Measurements from ENCODE around the gene CSTF2.

The CSTF2 gene

DNA sequence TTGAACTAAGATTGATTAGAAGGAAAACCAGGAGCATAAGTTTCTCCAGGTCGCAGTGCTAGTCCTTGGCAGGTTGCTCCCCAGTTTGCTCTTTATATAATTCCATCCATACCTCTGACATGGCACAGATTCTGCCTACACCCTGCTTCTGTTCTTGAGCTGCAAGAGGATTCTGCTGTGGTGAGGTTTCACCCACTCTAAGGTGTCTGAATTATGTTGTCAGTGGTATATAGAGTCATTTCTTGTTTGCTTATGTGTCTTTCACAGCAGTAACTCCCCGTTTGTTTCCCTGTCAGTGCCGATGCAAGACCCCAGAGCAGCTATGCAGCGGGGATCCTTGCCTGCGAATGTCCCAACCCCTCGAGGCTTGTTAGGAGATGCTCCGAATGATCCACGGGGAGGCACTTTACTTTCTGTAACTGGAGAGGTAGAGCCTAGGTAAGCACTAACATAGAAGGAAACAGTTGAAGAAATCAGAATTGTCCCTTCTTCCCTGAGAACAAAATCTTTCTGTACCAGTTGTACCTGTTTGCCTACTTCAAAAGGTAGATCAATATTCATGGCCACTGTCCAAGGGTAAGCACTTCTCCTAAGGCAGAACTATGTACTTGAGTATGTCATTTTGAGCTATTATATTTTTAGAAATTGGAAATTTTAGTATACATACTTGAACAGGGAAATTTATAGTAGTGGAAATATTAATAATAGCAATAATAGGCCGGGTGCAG, 11.2 kb downstream of the CSTF2 start:
- H3K27me3 ChIP-seq (ENCODE audit: low read depth), result no peaks in the 10 kb centered on the region
- H3K9me3 ChIP-seq, result no peaks in the 10 kb centered on the region
- H3K4me3 ChIP-seq, result no peak overlapping the region
- in situ Hi-C loops (cut with MboI; ENCODE audit: low sequenced_read_pairs), result no loop called here
- DNase-seq (ENCODE audit: low spot score in 2 of 2), result no peak
- peaks cover 74% of the 10 kb centered on the region for H3K36me3 ChIP-seq (replicated peaks)
- H3K4me1 ChIP-seq, result no peaks in the 10 kb centered on the region

DNA sequence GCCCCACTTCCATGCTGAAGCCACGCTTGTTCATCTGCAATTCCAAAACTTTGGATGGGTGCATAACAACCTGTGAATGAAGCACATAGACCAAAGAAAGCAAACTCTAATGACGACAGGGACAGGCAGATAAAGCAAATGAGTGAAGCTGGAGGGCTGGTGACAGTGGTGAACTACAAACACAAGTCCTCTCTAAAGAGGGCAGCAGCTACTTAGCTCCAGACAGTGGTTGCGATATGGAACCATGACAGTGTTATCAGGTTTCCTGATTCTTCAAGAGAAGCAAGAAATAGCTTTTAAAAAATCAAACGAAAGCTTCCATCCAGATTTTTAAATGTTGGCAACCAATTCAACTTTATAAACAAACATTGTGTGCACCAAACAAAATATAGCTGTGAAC, 30.1 kb downstream of the CSTF2 start:
- no peak for DNase-seq (ENCODE audit: low spot score in 2 of 2)
- in situ Hi-C loops (cut with MboI; ENCODE audit: low sequenced_read_pairs), result no loop called here
- Histone ChIP-seq H3K9me3 (no peaks in the 10 kb centered on the region), H3K4me1 (no peaks in the 10 kb centered on the region), H3K4me3 (no peak overlapping the region), H3K36me3 (replicated peaks) (no peaks in the 10 kb centered on the region), H3K27me3 (ENCODE audit: low read depth) (no peaks in the 10 kb centered on the region)

DNA sequence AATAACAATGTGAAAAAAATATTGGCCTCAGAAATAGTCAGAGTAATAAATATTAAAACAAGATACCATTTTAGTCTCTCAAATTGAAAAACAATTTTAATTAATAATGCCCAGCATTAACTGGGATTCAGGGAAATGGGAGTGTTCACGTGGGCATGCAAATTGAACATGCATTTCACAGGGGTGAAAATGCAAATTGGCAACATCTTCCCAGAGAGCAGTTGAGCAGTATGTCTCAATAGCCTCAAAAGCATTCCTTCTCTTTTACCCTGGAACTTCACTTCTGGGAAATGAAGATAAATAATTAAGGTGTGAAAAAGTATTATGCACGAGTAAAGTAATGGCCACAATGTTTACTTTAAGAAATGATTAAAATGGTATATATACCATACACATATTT, 32.6 kb downstream of the CSTF2 start:
- H3K4me3 ChIP-seq, result no peak overlapping the region
- H3K27me3 ChIP-seq (ENCODE audit: low read depth), result no peaks in the 10 kb centered on the region
- H3K4me1 ChIP-seq, result no peaks in the 10 kb centered on the region
- in situ Hi-C loops (cut with MboI; ENCODE audit: low sequenced_read_pairs), result no loop called here
- no peaks in the 10 kb centered on the region for H3K9me3 ChIP-seq
- H3K36me3 ChIP-seq (replicated peaks), result no peaks in the 10 kb centered on the region
- DNase-seq (ENCODE audit: low spot score in 2 of 2), result no peak

DNA sequence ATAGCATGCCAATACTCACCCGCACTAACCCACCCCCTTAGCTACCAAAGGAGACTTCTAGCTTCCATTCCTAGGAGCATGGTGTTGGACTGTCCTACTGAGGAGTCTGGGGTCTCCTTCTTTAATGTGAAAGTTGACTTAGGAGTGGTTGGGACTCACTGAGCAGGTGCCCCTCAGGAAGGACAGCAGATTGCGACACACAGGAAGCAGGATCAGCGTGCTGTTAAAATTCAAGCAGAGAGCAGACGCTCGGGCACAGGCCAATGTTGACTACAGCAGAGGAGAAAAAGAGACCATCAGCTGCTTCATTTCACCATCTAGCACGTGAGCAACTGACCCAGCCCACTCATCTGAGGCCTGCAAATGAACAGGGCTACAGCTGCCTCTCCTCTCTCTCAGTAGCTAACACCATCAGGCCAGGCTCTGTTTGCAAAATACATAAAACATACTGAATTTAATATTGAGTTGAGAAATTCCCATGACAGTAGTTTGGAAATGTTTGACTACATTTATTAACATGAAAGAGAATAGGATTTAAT, 43.2 kb downstream of the CSTF2 start:
- in situ Hi-C loops (cut with MboI; ENCODE audit: low sequenced_read_pairs), result no loop called here
- Histone ChIP-seq H3K27me3 (ENCODE audit: low read depth) (peaks cover 3% of the 10 kb centered on the region; the same call in 1 of the 2 replicates), H3K4me3 (no peak overlapping the region), H3K4me1 (no peaks in the 10 kb centered on the region), H3K9me3 (no peaks in the 10 kb centered on the region), H3K36me3 (replicated peaks) (no peaks in the 10 kb centered on the region)
- no peak for DNase-seq (ENCODE audit: low spot score in 2 of 2)

DNA sequence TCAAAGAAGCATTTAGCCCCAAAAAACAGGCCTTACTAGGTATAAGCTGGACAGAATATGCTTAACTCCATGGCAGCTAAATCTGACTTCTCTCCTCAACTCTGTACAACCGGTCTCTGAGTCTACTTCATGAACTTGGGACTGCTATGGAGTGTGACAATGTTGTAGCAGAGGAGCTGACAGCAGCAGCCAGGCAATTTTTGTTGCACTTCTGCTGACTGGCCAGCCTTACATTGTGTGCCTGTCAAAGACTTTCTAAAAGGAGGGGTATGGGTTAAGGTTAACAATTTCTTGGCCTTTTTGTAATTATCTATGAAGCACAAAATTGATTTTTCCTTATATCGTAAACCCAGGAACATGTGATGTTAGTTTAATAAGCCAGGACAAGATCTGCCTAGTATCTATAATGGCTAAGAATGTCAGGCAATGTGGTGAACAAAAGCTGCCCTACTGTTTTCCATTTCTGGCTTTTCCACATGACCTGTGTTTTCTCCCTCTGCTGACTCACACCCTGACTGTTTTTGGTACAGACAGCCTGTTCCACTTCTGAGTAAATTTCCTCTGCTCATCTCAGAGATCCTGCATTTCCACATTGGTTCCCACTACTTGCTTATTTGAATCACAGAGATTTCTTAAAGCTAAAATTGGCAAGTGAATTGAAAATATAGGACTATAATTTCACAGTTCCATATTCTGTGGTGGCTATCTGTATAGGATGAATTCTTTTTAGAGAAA, 44.6 kb downstream of the CSTF2 start:
- Histone ChIP-seq H3K9me3 (no peaks in the 10 kb centered on the region), H3K36me3 (replicated peaks) (no peaks in the 10 kb centered on the region), H3K4me3 (no peak overlapping the region), H3K4me1 (no peaks in the 10 kb centered on the region), H3K27me3 (ENCODE audit: low read depth) (peaks cover 3% of the 10 kb centered on the region; the same call in 1 of the 2 replicates)
- no peak for DNase-seq (ENCODE audit: low spot score in 2 of 2)
- in situ Hi-C loops (cut with MboI; ENCODE audit: low sequenced_read_pairs), result no loop called here

DNA sequence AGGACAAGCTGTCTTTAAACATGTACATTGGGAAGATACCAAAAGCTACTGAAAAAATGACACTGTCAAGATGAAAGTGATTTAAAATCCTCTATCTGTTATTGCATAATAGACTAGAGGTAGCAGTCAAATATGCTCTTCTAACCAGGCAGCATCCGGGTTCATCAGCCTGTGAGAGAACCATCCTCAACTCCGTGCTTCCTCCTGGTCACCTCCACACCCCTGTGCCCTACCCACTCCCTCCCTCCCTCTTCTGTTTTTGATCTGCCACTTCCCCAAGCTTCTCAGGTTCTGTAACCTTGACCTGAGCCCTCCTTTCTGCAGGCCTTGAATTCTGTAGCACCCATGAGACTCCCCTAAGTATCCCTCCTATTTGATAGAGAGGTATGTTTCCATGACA, 48.1 kb downstream of the CSTF2 start:
- Histone ChIP-seq H3K9me3 (no peaks in the 10 kb centered on the region), H3K36me3 (replicated peaks) (no peaks in the 10 kb centered on the region), H3K4me1 (no peaks in the 10 kb centered on the region), H3K4me3 (no peak overlapping the region), H3K27me3 (ENCODE audit: low read depth) (peaks cover 5% of the 10 kb centered on the region)
- in situ Hi-C loops (cut with MboI; ENCODE audit: low sequenced_read_pairs), result no loop called here
- no peak for DNase-seq (ENCODE audit: low spot score in 2 of 2)

DNA sequence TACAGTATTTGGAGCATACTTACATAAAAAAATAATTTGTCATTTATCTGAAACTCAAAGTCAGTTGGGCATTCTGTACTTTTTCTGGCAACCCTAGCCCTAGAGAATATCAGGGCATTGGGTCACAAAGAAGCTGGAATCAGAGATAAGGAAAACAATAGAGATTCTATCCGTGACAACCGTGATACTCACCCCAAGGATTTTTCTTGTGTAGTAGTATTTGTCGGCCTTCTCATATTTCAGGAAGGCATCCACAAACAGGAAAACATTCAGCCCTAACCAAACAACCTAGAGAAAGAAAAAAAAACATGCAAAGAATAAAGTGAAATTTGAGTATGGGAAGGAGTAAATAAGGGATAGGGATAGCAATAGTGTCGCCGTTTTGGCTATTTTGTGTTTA, 50.3 kb downstream of the CSTF2 start:
- no peaks in the 10 kb centered on the region for H3K9me3 ChIP-seq
- in situ Hi-C loops (cut with MboI; ENCODE audit: low sequenced_read_pairs), result no loop called here
- no peaks in the 10 kb centered on the region for H3K4me1 ChIP-seq
- no peaks in the 10 kb centered on the region for H3K36me3 ChIP-seq (replicated peaks)
- H3K4me3 ChIP-seq, result no peak overlapping the region
- no peak for DNase-seq (ENCODE audit: low spot score in 2 of 2)
- peaks cover 9% of the 10 kb centered on the region for H3K27me3 ChIP-seq (ENCODE audit: low read depth)

DNA sequence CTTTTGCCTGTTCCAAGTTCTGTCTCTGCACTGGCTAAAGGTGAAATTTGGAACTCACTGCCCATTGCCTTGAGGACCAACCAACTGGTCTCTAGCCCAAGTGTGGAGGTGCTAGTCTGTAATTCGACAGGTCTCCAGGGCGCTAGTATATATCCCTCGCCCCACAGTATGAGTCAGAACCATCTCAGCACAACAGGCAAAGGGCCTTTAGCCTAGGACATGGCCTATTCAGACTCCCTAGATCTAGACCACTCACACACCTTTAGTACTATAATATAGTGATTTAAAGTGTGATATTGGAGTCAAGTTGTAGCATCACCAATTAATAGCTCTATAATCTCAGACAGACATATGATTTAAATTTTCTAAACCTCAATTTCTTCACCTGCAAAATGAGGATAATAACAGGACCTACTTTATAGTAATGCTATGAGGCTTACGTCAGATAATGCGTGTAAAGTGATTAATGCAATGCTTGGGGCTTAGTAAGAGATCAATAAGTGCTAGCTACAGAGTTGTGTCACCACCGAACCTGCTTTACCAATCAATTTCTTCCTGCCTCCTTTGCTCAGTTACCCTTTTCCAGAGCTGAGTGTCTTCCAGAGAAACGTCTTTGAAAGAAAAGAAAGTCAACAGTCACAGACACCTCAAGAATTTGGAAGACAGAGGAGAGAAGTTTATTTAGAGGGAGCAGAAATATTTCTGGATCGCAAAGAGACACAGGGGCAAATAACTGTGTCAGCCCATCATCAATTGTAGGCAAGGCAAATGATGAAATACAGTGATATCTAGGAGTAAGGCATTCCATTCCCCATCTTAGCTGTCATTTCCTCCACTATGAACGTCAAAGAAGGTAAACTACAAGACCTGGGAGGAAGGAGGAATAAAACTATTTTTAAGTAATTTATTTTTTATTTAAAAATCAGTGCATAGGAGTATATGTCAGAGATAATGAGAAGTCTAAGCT, 51.7 kb downstream of the CSTF2 start:
- DNase-seq (ENCODE audit: low spot score in 2 of 2), result no peak
- H3K4me3 ChIP-seq, result no peak overlapping the region
- H3K4me1 ChIP-seq, result no peaks in the 10 kb centered on the region
- in situ Hi-C loops (cut with MboI; ENCODE audit: low sequenced_read_pairs), result no loop called here
- no peaks in the 10 kb centered on the region for H3K36me3 ChIP-seq (replicated peaks)
- H3K9me3 ChIP-seq, result no peaks in the 10 kb centered on the region
- peaks cover 9% of the 10 kb centered on the region for H3K27me3 ChIP-seq (ENCODE audit: low read depth)

DNA sequence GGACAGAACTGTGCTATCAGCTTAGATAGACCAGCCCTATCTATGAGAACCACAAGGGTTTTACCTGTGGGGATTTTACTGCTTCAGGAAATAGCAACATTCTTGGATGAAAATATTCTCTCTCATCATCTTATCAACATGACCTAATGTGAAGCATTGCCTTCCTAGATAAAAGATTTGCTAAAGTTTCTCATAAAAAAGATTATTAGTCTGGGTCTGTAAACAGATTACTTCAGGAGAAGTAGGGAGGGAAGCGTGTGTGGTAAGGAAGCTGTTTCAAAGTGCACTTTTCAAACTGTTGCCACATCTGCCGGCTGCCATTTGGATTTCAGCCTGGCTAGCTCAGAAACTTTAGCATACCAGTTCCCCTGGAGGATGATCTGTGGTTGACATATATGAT, 54.1 kb downstream of the CSTF2 start, which contains the start of gene NOX1:
NOX1 (minus strand) TSS at position 35 of the 400 bp plus-strand sequence. CDS start 220 bp downstream, outside the sequence.
- Histone ChIP-seq H3K9me3 (no peaks in the 10 kb centered on the region), H3K4me3 (no peak within 1 kb of the TSS), H3K36me3 (replicated peaks) (no peaks in the 10 kb centered on the region), H3K4me1 (no peaks in the 10 kb centered on the region), H3K27me3 (ENCODE audit: low read depth) (peaks cover 9% of the 10 kb centered on the region)
- in situ Hi-C loops (cut with MboI; ENCODE audit: low sequenced_read_pairs), result no loop called here
- no peak for DNase-seq (ENCODE audit: low spot score in 2 of 2)

DNA sequence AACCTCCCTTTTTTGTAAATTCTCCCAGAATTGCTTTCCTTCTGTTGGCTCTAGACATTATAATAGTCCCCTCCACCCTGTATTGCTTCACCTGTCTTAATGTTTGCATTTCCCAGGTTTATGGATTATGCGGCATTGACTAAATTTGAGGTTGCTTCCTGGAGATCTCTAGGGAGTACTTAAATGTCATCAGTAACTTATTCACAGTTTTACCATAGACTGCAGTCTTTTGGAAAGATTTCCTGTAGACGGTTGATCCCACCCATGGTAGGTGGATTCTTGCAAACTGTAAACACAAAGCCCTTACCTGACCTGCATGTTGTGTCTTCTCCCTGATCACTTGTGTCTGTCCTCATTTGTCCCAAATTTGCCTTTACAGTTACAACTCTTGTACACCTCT, 60.2 kb downstream of the CSTF2 start:
- in situ Hi-C loops (cut with MboI; ENCODE audit: low sequenced_read_pairs), result no loop called here
- Histone ChIP-seq H3K9me3 (no peaks in the 10 kb centered on the region), H3K27me3 (ENCODE audit: low read depth) (no peaks in the 10 kb centered on the region; the same call in 1 of the 2 replicates), H3K36me3 (replicated peaks) (no peaks in the 10 kb centered on the region), H3K4me3 (no peak overlapping the region), H3K4me1 (no peaks in the 10 kb centered on the region)
- DNase-seq (ENCODE audit: low spot score in 2 of 2), result no peak

DNA sequence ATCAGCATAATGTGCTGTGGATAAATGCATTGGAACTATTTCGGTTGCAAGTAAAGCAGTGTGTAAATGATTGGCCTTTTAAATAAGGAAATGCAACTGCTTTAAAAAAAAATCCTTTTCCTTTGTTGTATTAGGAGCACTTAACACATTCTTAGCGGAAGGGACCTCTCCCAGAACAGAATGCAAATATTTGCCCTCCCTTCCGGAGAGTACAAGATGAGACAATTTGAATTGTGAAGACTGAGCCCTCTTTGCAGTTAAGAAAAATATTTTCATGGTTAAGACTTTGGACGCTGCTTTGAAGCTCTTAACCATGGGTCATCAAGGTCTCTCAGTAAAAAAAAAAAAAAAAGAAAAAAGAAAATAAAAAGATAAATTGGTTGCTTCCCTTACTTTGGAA, 63.5 kb downstream of the CSTF2 start:
- H3K4me1 ChIP-seq, result no peaks in the 10 kb centered on the region
- no peaks in the 10 kb centered on the region for H3K9me3 ChIP-seq
- H3K27me3 ChIP-seq (ENCODE audit: low read depth), result no peaks in the 10 kb centered on the region
- in situ Hi-C loops (cut with MboI; ENCODE audit: low sequenced_read_pairs), result no loop called here
- no peak for DNase-seq (ENCODE audit: low spot score in 2 of 2)
- H3K36me3 ChIP-seq (replicated peaks), result no peaks in the 10 kb centered on the region
- no peak overlapping the region for H3K4me3 ChIP-seq

Data from HAP-1 (cell line).